NOMO-1 (cell line): Measurements from ENCODE around the gene PCNX1.

ENCODE experiments used
- DNase-seq, 2 experiments: peaks; one replicate each; lab custom pipeline; 2025; ENCODE audit not compliant: unreplicated experiment in 2 of 2; lab: John Stamatoyannopoulos, UW

PCNX1 gene

GRCh38 chr14:70954068-70954467, 46.8 kb downstream of the PCNX1 start:
- no peak for DNase-seq

GRCh38 chr14:70955543-70956480, 48.6 kb downstream of the PCNX1 start:
- peak; percentile 24 to 50 for DNase-seq

GRCh38 chr14:70956511-70956910, 49.3 kb downstream of the PCNX1 start:
- no peak for DNase-seq

- no peak for DNase-seq
Observed at GRCh38 chr14:70957710-70958109, 50.5 kb downstream of the PCNX1 start.

- no peak for DNase-seq
Observed at GRCh38 chr14:70962935-70963334, 55.7 kb downstream of the PCNX1 start.

GRCh38 chr14:70964492-70964891, 57.2 kb downstream of the PCNX1 start:
- DNase-seq: no peak

- DNase-seq: no peak
Observed at GRCh38 chr14:70971560-70971959, 64.3 kb downstream of the PCNX1 start.

- peak; percentile 73 to 74 for DNase-seq
Observed at GRCh38 chr14:70972107-70972976, 65.1 kb downstream of the PCNX1 start.

GRCh38 chr14:70976591-70976990, 69.3 kb downstream of the PCNX1 start:
- no peak for DNase-seq

- peak; percentile 31 to 79 for DNase-seq
Observed at GRCh38 chr14:70981000-70981952, 74.0 kb downstream of the PCNX1 start.

GRCh38 chr14:70982200-70982599, 74.9 kb downstream of the PCNX1 start:
- DNase-seq: peak; percentile 36 to 42

- no peak for DNase-seq
Observed at GRCh38 chr14:70987041-70987440, 79.8 kb downstream of the PCNX1 start.

GRCh38 chr14:70988452-70988851, 81.2 kb downstream of the PCNX1 start:
- no peak for DNase-seq

GRCh38 chr14:70993931-70994330, 86.7 kb downstream of the PCNX1 start:
- DNase-seq: no peak

- no peak for DNase-seq
Observed at GRCh38 chr14:70995211-70995610, 88.0 kb downstream of the PCNX1 start.

- DNase-seq: no peak
Observed at GRCh38 chr14:70995671-70996070, 88.4 kb downstream of the PCNX1 start.

GRCh38 chr14:70999117-70999516, 91.9 kb downstream of the PCNX1 start:
- peak in 1 of 2 experiments; percentile 58 for DNase-seq

GRCh38 chr14:71000091-71000490, 92.8 kb downstream of the PCNX1 start:
- no peak for DNase-seq

GRCh38 chr14:71001742-71002141, 94.5 kb downstream of the PCNX1 start:
- no peak for DNase-seq

GRCh38 chr14:71003156-71003555, 95.9 kb downstream of the PCNX1 start:
- no peak for DNase-seq
